HepG2 (cell line): ENCODE data around the gene CA10. TPM values are rescaled to one million over a fixed set of nuclear protein-coding genes. Genes with fewer than 3 reads are reported as not detected.

Experiments
- ATAC-seq: fragments of 200-7000 bp; cut with Tn5 transposase; 3 replicates; pipeline ENCODE4 v1.9.1; 2020; ENCODE audit warnings: mild to moderate bottlenecking, moderate library complexity
- BruUV-seq: library from RNA; stranded (reverse); fragments of 400-500 nt; replicated peaks from 2 replicates; lab custom pipeline; 2021; lab: Mats Ljungman, UMichigan
- CTCF ChIA-PET: fragments of 300-600 bp; formaldehyde crosslinking; extraction: SDS; loops from one replicate; lab custom pipeline; 2021; ENCODE audit warnings: low total read pairs, inconsistent platforms, low intra/inter-chr PET ratio; lab: Yijun Ruan, JAX
- POLR2A ChIA-PET: fragments of 350-600 bp; sonication (Branson Sonifier 250); formaldehyde crosslinking; loops from one replicate; lab custom pipeline; 2020; ENCODE audit warnings: antibody characterized with exemption, inconsistent platforms; lab: Yijun Ruan, JAX
- DNase-seq: peaks from one replicate; pipeline ENCODE4 v3.0.0-alpha.2; 2015; ENCODE audit warnings: low spot score
- FAIRE-seq: peaks from 3 replicates; lab custom pipeline; 2011; peaks lifted over from hg19 to GRCh38; lab: Jason Lieb, UNC
- H2AFZ ChIP-seq: one replicate; pipeline ENCODE4 v1.6.1; 2011; ENCODE audit warnings: low read length, inconsistent platforms
- H3K27ac ChIP-seq: fragments of 300-600 bp; 3 replicates; pipeline ENCODE4 v1.8.0; 2011; ENCODE audit warnings: mixed run types, mild to moderate bottlenecking, mixed read lengths, low read length, inconsistent platforms; ENCODE audit not compliant: insufficient read depth; ENCODE audit errors: extremely low read length
- H3K27me3 ChIP-seq, 2 experiments: fragments of 200-600 bp in 1 of 2; 2 replicates in 1 of 2; 3 replicates in 1 of 2; pipeline versions ENCODE4 v1.6.0 to v1.8.0; 2011; ENCODE audit warnings: low read length in 2 of 2, mild to moderate bottlenecking in 2 of 2, moderate library complexity in 2 of 2, inconsistent platforms in 1 of 2; ENCODE audit not compliant: insufficient read depth in 2 of 2, control insufficient read depth in 1 of 2
- H3K36me3 ChIP-seq, 2 experiments: fragments of 200-600 bp in 1 of 2; replicated peaks in 1 of 2; 2 replicates in 1 of 2; 3 replicates in 1 of 2; pipeline versions ENCODE4 v1.5.1 to v1.8.0; 2011; ENCODE audit warnings: low read length in 2 of 2, inconsistent platforms in 1 of 2; ENCODE audit not compliant: insufficient read depth in 2 of 2, control insufficient read depth in 1 of 2
- H3K4me1 ChIP-seq: 2 replicates; pipeline ENCODE4 v1.5.1; 2012; ENCODE audit warnings: low read length, inconsistent platforms; ENCODE audit not compliant: insufficient read depth
- H3K4me2 ChIP-seq: 2 replicates; pipeline ENCODE4 v1.6.0; 2011; ENCODE audit warnings: low read depth, low read length, inconsistent platforms
- H3K4me3 ChIP-seq, 3 experiments: fragments of 200-600 bp in 1 of 3; sonication (generic), shearing (Covaris generic) in 1 of 3; replicated peaks in 1 of 3; 2 replicates each; pipeline ENCODE4 v1.5.1; 2011 to 2016; ENCODE audit warnings: low read length in 3 of 3, inconsistent platforms in 2 of 3, low read depth in 2 of 3, mild to moderate bottlenecking in 2 of 3, control low read depth in 1 of 3, mixed read lengths in 1 of 3; ENCODE audit not compliant: insufficient read depth in 1 of 3
- H3K79me2 ChIP-seq: one replicate; pipeline ENCODE4 v1.6.1; 2011; ENCODE audit warnings: low read length, inconsistent platforms; ENCODE audit not compliant: insufficient read depth
- H3K9ac ChIP-seq: 2 replicates; pipeline ENCODE4 v1.6.0; 2011; ENCODE audit warnings: mild to moderate bottlenecking, low read depth, low read length, inconsistent platforms; ENCODE audit not compliant: insufficient read depth
- H3K9me3 ChIP-seq: 2 replicates; pipeline ENCODE4 v1.5.1; 2012; ENCODE audit warnings: mild to moderate bottlenecking, low read length
- H4K20me1 ChIP-seq: 2 replicates; pipeline ENCODE4 v1.6.0; 2011; ENCODE audit warnings: inconsistent platforms, mild to moderate bottlenecking, low read length, moderate library complexity; ENCODE audit not compliant: insufficient read depth
- IKZF5 ChIP-seq: IDR thresholded peaks from 2 replicates; pipeline ENCODE4 v1.6.1; 2018; ENCODE audit warnings: missing genetic modification reagents, mild to moderate bottlenecking, missing compliant biosample characterization
- MAFF ChIP-seq: IDR thresholded peaks from 2 replicates; pipeline ENCODE4 v1.6.1; 2011; ENCODE audit warnings: low read depth, low read length, improper control_type of control experiment
- NFRKB ChIP-seq: fragments of 450-650 bp; IDR thresholded peaks from 2 replicates; pipeline ENCODE4 v1.6.1; 2017
- ZBTB25 ChIP-seq: IDR thresholded peaks from 2 replicates; pipeline ENCODE4 v1.6.1; 2018; ENCODE audit warnings: missing genetic modification reagents
- ZNF280D ChIP-seq: sonication (generic); formaldehyde crosslinking; IDR thresholded peaks from 2 replicates; pipeline ENCODE4 v1.5.1; 2020; ENCODE audit warnings: mild to moderate bottlenecking, missing genetic modification reagents
- ZNF34 ChIP-seq: sonication (generic); formaldehyde crosslinking; IDR thresholded peaks from 2 replicates; pipeline ENCODE4 v1.4.0; 2020; ENCODE audit warnings: mild to moderate bottlenecking, missing genetic modification reagents, borderline replicate concordance
- ZNF441 ChIP-seq: sonication (generic); formaldehyde crosslinking; IDR thresholded peaks from 2 replicates; pipeline ENCODE4 v1.7.0; 2021; ENCODE audit warnings: missing genetic modification reagents, borderline replicate concordance
- WGBS: methylation state at CpG from one replicate; pipeline ENCODE4 v1.1.6; 2017; ENCODE audit warnings: low lambda C conversion rate; 5-methylcytosine and 5-hydroxymethylcytosine counted together
- in situ Hi-C: cut with HindIII; loops from 2 replicates; pipeline ENCODE4 v1.10.0; 2017; ENCODE audit warnings: low pct_unique_long_range_greater_than_20kb; ENCODE audit not compliant: extremely low pct_ligation_motif_present
- intact Hi-C: fragments of 100-400 bp; cut with micrococcal nuclease; formaldehyde crosslinking; loops from one replicate; pipeline ENCODE4 v1.10.0; 2022; ENCODE audit not compliant: unreplicated experiment
- polyA plus RNA-seq, 8 experiments: library from polyadenylated mRNA; depleted of rRNA in 3 of 8; stranded (reverse) in 7 of 8; unstranded in 1 of 8; fragments of >200 nt; fragmentation: Illumina TruSeq in 4 of 8; extraction: Trizol in 4 of 8; gene quantifications; 2 replicates each; pipeline versions ENCODE4 v1.2.1 to v1.2.3, GENCODE V29; 2011 to 2016; ENCODE audit warnings: low read depth in 4 of 8, missing spikeins in 1 of 8, mixed read lengths in 1 of 8; ENCODE audit not compliant: insufficient read depth in 1 of 8
- total RNA-seq, 5 experiments: library from RNA; depleted of rRNA; stranded (reverse); fragments of >200 nt; fragmentation: Illumina TruSeq; extraction: Trizol; gene quantifications; 2 replicates each; pipeline ENCODE4 v1.2.3, GENCODE V29; 2016; ENCODE audit warnings: low read depth in 1 of 5

Gene CA10
- total and polyA plus RNA-seq, 2 of the 13 experiments (the other 11 are each of a cell fraction or from before 2014, with no cell fraction given), result not detected

GRCh38 chr17:51947160-51947735, 211.3 kb downstream of the CA10 start:
- Histone ChIP-seq H3K27ac (no peak overlapping the region), H3K36me3 (no peaks in the 10 kb centered on the region), H4K20me1 (no peaks in the 10 kb centered on the region), H2AFZ (no peak overlapping the region), H3K4me3 (no peak overlapping the region), H3K4me2 (no peak overlapping the region), H3K9ac (no peak overlapping the region), H3K4me1 (no peaks in the 10 kb centered on the region), H3K79me2 (no peaks in the 10 kb centered on the region), H3K27me3 (no peaks in the 10 kb centered on the region), H3K9me3 (no peaks in the 10 kb centered on the region; the same call in 1 of the 2 replicates)
- in situ Hi-C loops, result no loop called here
- 0% methylated on average over 3 of the region's 3 CpGs for WGBS
- DNase-seq (peak; percentile 6), FAIRE-seq (no peak), ATAC-seq (no peak)
- TF ChIP-seq MAFF (no peak), ZNF441 (CRISPR knock-in tag) (peak; percentile 61; the same call in 1 of the 2 replicates)
- ChIA-PET POLR2A (no interaction called here), CTCF (no interaction called here)
- BruUV-seq, result no TSS peak
- intact Hi-C loops, result no loop called here

- ATAC-seq, result no peak
- TF ChIP-seq ZNF280D (CRISPR knock-in tag) (no peak), ZNF34 (CRISPR knock-in tag) (no peak), ZBTB25 (CRISPR knock-in tag) (no peak), NFRKB (no peak), IKZF5 (CRISPR knock-in tag) (no peak)
These were observed 212.2 kb downstream of the CA10 start for GRCh38 chr17:51946311-51946710.

More at GRCh38 chr17:51946311-51946710, 212.2 kb downstream of the CA10 start:
- FAIRE-seq (no peak), DNase-seq (no peak)
- no peaks in the 10 kb centered on the region for H3K36me3 ChIP-seq
- H4K20me1 ChIP-seq, result no peaks in the 10 kb centered on the region
- no peaks in the 10 kb centered on the region for H3K79me2 ChIP-seq
- ChIA-PET CTCF (no interaction called here), POLR2A (no interaction called here)
- no peaks in the 10 kb centered on the region for H3K9me3 ChIP-seq
- H3K9ac ChIP-seq, result no peak overlapping the region
- H3K4me1 ChIP-seq, result no peaks in the 10 kb centered on the region
- no peak overlapping the region for H3K4me2 ChIP-seq
- in situ Hi-C loops (no loop called here), intact Hi-C loops (no loop called here)
- no peaks in the 10 kb centered on the region for H3K27me3 ChIP-seq
- WGBS, result 46% methylated on average over 2 of the region's 2 CpGs
- no peak overlapping the region for H3K4me3 ChIP-seq
- no peak overlapping the region for H3K27ac ChIP-seq
- H2AFZ ChIP-seq, result no peak overlapping the region
- BruUV-seq, result no TSS peak
